ENCODE results near the gene STEAP1B.

DNA sequence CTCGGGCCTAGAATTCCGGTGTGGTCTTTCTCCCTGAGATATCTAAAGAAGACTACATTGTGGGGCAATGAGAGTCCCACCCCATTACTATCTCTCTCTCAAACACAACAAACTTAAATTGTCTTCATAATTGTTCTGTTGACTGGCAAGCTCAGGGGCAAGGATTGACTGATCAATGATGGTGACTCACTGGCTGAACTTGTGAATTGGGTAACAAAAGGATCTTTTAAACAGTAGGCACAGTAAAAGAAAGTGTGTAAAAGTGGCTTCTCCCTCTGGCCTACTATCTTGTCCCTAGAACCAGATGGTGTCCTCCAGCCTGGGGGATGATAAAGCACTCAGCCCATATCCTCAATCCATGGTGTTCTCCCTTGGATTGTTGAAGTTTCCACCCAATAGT is 80.0 kb downstream of the STEAP1B start:
- no peak for TF ChIP-seq EZH2 (IDR thresholded peaks at IDR 0.05; ENCODE audit: insufficient read depth, poor library complexity, severe bottlenecking)
- no peak for TF ChIP-seq EZH2phosphoT487 (IDR thresholded peaks at IDR 0.05; ENCODE audit: insufficient read depth, low read depth)

Data from GM23248 (cell line).